HG02884 (cell line): Measurements from ENCODE around the gene XG.
"Not testable (repeated sequence)": the region's sequence is repeated elsewhere in the genome, so short reads cannot be mapped to it uniquely, and the experiment has no call there.

Experiments used
- ATAC-seq: cut with Tn5 transposase; IDR thresholded peaks from one replicate; pipeline ENCODE4 v1.9.1; 2021; ENCODE audit warnings: mild to moderate bottlenecking, moderate library complexity; ENCODE audit not compliant: unreplicated experiment

Gene XG

DNA sequence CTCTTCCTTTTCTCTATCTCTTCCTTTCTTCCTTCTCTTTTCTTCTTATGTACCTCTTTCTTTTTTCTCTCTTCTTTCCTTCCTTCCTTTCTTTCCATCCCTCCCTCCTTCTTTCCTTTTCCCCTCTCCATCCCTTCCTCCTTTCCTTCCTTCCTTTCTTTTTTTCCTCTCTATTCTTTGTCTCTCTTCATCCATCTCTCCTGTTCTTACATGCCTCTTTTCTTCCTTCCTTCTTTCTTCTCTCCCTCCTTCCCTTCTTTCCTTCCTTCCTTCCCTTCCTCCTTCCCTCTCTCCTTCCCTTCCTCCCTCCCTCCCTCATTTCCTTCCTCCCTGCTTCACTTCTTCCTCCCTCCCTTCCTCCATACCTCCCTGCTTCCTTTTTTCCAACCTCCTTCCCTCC is 19.2 kb upstream of the XG start:
- ATAC-seq = no peak

DNA sequence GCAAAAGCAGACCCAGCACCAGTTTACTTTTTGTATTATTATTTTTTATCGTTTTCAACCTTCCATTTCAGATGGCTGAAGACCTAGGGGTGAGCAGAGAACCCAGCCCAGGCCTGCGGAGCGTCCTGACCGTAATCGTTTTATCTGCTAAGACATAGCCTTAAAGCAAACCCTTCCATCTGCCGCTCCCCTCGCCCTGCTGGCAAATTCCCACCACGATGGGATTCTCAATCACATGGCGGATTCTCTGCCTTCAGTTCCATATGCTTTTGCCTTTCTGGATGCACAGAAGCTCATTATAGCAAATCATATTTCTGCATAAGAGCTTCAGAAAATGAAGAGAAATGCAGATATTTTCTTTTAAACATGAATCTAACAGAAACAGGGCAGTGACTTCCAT is 18.6 kb upstream of the XG start:
- no peak for ATAC-seq

DNA sequence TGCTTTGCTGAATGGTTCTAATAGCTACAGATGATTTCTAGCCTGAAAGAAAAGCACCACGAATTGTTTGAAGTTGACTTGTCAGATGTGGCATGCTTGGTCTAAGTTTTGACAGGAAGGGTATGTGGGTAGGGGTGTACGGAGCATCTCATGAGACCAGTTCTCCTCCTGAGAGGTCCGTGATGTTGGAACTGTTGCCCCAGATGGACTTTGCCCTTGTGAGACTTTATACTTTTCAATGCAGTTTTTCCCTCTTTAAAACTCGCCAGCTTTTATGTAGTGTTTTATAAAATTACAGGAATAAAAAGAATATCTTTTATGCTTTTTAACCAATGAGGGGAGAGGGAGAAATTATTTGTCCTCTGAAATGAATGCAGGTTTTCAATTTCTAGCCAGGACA is 16.6 kb upstream of the XG start:
- ATAC-seq = no peak

DNA sequence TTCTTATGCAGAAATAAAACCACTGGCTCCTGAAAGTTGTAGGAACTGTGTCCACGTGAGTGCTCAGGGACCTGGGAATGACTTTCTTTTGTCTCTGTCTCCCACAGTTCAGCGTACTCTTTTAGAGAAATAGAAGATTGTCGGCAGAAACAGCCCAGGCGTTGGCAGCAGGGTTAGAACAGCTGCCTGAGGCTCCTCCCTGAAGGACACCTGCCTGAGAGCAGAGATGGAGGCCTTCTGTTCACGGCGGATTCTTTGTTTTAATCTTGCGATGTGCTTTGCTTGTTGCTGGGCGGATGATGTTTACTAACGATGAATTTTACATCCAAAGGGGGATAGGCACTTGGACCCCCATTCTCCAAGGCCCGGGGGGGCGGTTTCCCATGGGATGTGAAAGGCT is 11.2 kb upstream of the XG start:
- ATAC-seq = no peak

DNA sequence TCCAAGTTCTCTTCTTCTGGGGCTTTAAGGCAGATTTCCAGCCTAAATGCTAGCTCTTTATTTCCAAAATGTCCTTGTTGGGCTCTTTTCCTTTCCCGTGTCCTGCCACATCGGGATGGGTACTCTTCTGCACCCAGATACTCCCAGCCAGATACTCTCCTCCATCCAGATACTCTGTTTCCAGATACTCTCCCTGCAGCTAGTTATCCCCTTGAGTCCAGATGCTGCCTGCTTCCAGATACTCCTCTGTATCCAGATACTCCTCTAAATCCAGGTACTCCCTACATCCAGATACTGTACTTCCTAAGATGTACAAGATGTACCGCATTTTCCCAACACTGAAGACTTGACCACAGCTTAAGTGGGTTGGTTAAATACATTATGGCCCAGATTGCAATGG is 10.5 kb upstream of the XG start:
- ATAC-seq = no peak

DNA sequence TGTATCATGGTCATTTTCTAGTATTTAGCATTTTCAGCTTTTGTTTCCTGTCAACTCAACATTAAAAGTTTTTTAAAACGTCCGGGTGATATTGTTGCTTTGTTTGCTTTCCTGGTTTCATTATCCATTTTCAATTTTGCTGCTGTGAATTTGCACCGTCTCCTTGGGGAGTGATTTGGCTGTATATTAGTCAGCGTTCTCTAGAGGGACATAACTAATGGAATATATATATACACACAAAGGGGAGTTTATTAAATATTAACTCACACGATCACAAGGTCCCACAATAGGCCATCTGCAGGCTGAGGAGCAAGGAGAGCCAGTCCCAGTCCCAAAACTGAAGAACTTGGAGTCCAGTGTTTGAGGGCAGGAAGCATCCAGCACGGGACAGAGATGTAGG is 5.6 kb upstream of the XG start:
- ATAC-seq = not testable (repeated sequence)

DNA sequence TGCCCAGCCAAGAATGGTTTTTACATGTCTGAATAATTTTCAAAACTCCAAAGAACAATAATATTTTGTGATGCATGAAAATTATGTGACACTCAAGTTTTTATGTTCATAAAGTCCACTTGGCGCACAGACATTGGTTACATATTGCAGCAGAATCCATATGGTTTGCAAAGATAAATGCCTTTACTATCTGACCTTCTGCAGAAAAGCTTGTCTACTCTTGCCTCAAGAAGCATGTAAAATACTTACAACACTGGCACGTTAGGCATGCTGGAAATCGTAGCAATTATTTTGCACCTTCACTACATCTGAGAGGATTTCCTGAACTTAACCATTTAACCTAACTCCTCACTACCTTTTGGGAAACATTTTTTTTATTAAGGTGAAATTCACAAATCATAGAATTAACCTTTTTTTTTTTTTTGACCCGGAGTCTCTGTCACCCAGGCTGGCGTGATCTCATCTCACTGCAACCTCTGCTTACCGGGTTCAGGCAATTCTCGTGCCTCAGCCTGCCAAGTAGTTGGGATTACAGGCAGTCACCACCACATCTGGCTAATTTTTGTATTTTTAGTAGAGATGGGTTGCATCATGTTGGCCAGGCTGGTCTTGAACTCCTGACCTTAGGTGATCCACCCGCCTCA is 3.5 kb upstream of the XG start:
- ATAC-seq = no peak

DNA sequence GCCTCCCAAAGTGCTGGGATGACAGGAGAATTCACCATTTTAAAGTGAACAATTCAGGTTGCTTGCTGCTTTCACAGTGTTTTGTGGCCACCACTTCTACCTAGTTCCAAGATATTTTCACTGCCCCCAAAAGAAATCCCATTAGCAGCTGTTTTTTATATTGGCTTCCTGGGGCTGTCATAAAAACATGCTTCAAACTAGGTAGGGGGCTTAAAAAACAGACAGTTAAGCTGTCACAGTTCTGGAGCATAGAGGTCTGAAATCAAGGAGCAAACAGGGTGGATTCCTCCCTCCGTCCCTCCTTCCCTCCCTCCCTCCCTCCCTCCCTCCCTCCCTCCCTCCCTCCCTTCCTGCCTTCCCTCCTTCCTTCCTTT is 3.0 kb upstream of the XG start:
- ATAC-seq = no peak

DNA sequence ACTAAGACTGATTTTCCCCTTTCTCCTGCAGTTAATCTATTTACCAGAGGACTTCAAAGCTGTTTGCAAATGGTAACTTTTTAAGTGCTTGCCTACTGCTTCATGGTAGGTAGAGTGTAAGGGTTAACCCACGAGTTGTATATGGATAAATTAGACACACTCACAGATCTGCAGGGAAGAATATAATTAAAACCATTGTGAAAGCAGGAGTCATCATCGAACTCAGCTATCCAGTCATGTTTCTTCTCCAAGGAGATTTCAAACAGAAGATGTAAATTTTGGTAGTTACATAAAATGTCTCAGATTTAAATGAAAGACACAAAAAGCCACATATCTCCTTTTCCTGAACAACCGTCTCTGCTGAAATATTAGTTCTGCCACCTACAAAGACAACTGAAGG is 549 bp upstream of the XG start:
- no peak for ATAC-seq

DNA sequence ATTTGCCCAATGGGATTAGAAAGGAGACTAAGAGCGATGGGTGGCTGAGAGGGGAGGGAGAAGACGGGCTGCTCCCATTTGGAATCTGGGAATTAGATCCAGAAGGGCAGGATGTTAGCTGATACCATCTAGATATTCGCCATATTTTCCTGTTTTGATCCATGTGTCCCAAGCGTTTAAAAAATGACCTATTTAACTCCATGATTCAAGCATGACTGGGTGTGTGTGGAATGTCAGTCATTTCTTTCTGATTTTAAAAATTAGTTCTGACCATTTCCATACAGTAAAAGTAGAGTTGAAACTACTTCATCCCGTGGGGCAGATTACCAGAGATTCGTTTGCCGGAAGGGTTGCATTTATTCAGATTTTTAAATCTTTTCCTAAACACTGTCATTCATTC is 601 bp downstream of the XG start:
- ATAC-seq = not testable (repeated sequence)

DNA sequence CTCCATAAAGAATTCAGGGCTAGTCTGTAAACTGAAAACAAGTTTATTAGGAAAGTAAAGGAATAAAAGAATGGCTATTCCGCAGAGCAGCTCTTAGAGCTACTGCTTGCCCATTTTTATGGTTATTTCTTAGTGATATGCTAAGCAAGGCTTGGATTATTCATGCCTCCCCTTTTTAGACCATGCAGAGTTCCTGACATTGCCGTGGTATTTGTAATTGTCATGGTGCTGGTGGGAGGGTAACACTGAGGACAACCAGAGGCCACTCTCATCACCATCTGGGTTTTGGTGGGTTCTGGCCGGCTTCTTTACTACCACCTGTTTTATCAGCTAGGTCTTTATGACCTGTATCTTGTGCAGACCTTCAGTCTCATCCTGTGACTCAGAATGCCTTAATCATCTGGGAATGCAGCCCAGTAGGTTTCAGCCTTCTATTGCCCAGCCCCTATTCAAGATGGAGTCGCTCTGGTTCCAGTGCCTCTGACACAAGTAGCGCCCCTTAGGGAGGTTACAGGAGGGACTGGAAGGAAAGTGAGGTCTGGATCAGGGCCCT is 3.4 kb downstream of the XG start:
- not testable (repeated sequence) for ATAC-seq

DNA sequence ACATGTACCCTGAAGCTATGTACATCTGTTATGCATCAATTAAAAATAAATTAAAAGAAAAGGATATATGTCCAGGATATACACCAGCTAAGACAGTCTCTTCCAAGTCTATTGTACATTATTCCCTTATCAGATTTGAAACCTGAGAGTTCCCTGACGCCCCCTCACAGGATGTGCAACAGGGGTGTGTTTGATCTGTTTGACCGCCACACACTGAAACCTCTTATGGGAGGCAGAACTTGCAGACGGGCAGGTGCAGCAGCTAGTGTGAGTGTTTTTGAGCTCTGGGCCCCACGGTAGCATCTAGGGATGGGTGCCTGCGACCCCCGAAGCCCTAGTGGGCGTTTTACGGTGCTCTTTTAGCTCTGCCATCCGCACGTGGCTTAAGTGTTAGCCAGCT is 4.7 kb downstream of the XG start:
- no peak for ATAC-seq

DNA sequence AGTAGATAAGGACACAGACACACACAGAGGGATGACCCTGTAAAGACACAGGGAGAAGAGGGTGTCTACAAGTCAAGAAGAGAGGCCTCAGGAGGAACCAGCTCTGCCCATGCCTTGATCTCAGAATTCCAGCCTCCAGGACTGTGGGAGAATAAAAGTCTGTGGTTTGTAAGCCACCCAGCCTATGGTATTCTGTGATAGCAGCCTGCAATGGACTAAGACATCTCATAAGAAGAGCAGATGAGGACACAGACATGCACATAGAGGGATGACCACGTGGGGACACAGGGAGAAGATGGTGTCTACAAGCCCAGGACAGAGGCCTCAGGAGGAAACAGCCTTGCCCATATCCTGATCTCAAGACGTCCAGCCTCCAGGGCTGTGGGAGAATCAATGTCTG is 9.4 kb downstream of the XG start:
- no peak for ATAC-seq

DNA sequence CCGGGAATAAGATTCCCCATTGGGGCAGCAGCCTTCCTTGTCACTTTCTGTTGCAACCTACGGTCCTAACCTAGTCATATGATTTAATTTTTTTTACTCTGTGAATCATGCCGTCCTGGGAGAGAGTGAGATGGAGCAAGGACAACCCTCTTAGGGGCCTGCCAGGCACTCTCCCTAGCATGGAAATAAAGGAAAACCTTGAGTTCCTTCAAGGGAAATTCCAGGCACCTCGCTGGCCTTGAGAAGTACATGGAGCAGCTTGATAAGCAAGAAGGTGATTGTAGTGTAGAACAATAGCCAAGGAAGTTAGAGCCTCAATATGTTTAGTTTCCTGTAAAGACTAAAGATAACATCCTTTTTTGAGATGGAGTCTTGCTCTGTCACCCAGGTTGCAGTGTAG is 10.8 kb downstream of the XG start:
- not testable (repeated sequence) for ATAC-seq

DNA sequence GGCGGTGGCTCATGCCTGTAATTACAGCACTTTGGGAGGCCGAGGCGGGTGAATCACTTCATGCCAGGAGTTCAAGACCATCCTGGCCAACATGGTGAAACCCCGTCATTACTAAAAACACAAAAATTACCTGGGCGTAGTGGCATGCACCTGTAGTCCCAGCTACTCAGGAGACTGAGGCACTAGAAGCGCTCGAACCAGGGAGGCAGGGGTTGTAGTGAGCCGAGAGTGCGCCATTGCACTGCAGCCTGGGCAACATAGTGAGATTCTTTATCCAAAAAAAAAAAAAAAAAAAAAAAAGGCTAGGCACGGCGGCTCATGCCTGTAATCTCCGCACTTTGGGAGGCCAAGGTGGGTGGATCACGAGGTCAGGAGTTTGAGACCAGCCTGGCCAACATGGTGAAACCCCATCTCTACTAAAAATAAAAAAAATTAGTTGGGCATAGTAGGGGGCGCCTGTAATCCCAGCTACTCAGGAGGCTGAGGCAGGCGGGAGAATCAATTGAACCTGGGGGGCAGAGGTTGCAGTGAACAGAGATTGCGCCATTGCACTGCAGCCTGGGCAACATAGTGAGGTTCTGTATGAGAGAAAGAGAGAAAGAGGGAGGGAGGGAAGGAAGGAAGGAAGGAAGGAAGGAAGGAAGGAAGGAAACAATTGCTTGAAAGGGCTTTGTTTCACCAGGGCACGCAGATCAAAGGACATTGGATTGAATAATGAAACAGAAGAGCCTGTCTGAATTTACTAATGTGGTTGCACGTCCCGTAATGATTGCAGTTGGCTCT is 13.1 kb downstream of the XG start:
- ATAC-seq = not testable (repeated sequence)

DNA sequence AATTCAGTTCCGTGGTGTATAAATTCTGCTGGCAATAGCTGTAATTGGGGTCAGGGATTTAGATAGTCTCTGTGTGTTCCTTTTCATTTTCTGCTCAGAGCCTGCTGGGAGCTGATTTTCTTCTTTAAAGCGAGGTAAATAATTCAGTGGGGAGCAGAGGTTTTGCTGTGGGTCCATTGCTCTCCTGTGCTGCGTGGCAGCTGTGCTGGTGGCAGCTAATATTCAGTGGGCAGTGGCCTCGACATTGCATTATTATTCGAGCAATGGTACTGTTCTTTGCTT is 13.7 kb downstream of the XG start:
- ATAC-seq = no peak

DNA sequence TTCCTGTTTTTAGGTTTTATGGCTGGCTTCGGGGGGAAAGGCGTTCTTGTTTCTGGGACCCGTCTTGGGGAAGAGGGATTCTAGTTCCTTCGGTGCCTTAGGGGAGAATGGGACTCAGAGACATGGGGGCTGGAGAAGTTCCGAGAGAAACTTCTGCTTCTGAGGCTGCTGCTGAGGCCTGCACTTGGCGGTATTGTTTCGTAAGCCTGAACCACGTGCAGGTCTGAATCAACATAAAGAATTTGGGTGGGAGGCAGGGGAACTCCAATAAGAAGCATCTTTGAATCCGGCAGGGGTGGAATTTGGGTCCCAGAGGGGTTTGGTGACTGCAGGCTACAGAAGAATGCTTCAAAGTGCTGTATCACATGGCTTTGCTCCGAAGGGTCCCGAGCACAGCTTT is 15.1 kb downstream of the XG start:
- no peak for ATAC-seq

DNA sequence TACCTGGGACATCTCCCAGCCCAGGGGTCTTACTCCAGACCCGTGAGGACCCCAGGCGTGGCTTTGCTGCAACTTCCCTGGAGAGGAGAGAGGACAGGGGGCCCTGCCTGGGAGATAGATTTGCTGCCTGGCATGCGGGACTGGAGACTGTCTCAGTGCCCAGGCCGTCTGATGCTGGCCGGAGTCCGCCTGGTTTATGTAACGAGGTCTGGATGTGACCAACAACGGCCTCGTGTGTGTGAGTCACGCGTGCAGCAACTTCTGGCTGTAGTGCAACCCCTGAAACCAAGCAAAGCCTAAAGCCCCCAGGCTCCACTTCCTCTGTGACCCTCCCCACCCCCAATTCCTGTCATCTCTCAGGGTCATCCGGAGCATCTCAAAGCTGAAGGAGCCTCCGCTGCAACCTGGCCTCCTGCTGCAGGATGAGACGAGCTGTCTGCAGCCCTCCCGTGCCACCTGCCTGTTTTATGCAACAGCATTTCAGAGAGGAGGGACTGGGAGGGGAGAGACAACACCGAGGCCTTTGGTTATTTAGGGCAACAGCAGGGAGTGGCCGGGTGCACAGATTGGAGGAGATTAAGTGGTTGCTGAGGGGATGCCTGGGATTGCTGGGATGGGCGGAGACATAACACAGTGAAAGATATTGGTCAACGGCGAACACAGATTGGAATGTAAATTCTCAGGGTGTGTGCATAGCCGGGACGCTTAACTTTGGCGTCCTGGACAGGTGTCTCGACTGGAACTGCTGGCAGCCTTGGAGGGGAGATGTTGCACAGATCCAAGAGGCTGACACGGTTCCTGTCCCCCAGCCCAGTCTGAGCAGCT is 16.0 kb downstream of the XG start:
- no peak for ATAC-seq

DNA sequence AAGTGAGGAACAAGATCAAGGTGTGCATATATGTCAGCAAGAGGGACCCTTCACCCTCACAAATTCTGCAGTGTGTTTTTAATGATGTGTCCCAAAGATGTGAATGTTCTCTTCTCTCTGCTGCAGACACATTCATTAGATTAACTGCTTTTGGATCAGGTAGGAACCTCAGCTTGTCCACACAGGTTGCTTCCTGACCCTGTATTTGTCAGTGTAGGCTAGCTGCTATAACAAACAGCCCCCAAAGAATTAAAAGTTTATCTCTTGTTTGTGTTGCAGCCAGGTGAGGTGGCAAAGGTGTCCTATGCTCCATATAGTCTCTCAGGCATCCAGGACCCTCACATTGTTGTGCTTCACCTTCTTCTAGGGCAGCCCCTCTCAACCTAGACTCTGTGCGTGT is 17.8 kb downstream of the XG start:
- ATAC-seq = no peak

DNA sequence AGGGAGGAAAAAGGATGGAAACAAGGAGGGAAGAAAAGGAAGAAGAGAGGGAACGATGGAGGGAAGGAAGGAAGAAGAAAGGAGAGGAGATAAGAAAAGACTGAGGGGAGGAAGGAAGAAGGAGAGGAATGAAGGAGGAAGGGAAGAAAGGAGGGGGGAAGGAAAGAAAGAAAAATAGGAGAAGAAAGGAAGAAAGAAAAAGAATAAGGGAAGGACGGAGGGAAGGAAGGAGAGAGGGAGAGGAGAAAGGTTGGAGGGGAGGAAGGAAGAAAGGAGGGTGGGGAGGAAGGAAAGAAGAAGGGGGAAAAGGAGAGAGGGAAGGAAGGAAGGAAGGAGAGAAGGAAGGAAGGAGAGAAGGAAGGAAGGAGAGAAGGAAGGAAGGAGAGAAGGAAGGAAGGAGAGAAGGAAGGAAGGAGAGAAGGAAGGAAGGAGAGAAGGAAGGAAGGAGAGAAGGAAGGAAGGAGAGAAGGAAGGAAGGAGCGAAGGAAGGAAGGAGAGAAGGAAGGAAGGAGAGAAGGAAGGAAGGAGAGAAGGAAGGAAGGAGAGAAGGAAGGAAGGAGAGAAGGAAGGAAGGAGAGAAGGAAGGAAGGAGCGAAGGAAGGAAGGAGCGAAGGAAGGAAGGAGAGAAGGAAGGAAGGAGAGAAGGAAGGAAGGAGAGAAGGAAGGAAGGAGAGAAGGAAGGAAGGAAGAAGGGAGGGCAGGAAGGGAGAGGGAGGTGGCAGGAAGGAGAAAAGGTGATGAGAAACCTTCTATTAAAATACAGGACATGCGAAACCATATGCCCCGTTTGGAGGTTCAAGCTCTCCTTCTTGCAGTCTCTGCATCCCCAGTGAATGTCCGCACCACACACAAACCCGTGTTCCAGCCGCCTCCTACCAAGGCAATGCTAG is 21.6 kb downstream of the XG start:
- not testable (repeated sequence) for ATAC-seq

DNA sequence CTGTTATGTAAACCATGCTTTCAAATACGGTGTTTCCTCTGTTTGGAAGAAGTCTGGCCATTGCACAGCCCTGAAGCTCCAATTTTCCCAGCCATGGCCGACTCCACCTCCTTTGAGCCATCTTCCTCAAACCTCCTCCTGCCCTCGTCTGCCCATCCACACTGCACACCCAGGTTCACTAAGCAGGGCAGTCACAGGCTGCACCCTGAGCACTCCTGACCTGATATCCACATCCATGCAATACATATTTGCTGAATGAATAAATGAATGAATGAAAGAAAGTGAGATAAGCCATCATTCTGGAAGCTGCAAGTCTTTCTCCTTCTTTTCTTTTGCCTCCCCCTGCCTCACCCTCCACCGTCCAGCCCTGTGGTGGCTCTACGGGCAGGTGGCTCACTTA is 22.2 kb downstream of the XG start:
- ATAC-seq = no peak
